GM12878 (cell line): Measurements from ENCODE around the gene GAS6. TPM values are rescaled to one million over a fixed set of nuclear protein-coding genes. Genes with fewer than 3 reads are reported as not detected.

Experiments
- ATAC-seq: fragments of 200-7000 bp; cut with Tn5 transposase; 3 replicates; pipeline ENCODE4 v1.9.1; 2020; ENCODE audit warnings: mild to moderate bottlenecking, moderate library complexity
- BruUV-seq: library from RNA; stranded (reverse); fragments of 400-500 nt; replicated peaks from 2 replicates; lab custom pipeline; 2021; lab: Mats Ljungman, UMichigan
- CTCF ChIA-PET: fragments of 300-600 bp; sonication (Branson Sonifier 250); formaldehyde crosslinking; extraction: SDS; loops from one replicate; lab custom pipeline; 2021; ENCODE audit warnings: inconsistent platforms; lab: Yijun Ruan, JAX
- POLR2A ChIA-PET: fragments of 350-600 bp; formaldehyde crosslinking; extraction: SDS; loops from one replicate; lab custom pipeline; 2021; ENCODE audit warnings: inconsistent platforms; lab: Charles Lee
- RAD21 ChIA-PET: fragments of 300-600 bp; sonication (Branson Sonifier 250); formaldehyde crosslinking; loops from one replicate; lab custom pipeline; 2023; ENCODE audit warnings: antibody characterized with exemption; ENCODE audit not compliant: unreplicated experiment; lab: Charles Lee
- SMC1A ChIA-PET: fragments of 300-600 bp; sonication (Branson Sonifier 250); formaldehyde crosslinking; loops from one replicate; lab custom pipeline; 2023; ENCODE audit not compliant: unreplicated experiment, uncharacterized antibody; lab: Charles Lee
- DNase-seq: peaks from one replicate; pipeline ENCODE4 v3.0.0-alpha.2; 2011; ENCODE audit warnings: low read depth, low spot score
- FAIRE-seq: peaks from 3 replicates; lab custom pipeline; 2011; peaks lifted over from hg19 to GRCh38; lab: Jason Lieb, UNC
- H2AFZ ChIP-seq: 2 replicates; pipeline ENCODE4 v1.6.0; 2011; ENCODE audit warnings: low read depth, low read length, control low read depth; ENCODE audit not compliant: control insufficient read depth
- H3K27ac ChIP-seq: 2 replicates; pipeline ENCODE4 v1.5.1; 2011; ENCODE audit warnings: control low read depth; ENCODE audit not compliant: control insufficient read depth, insufficient read depth
- H3K27me3 ChIP-seq, 2 experiments: replicated peaks in 1 of 2; 2 replicates each; pipeline versions ENCODE4 v1.6.0 to v1.6.1; 2011; ENCODE audit warnings: low read length in 1 of 2; ENCODE audit not compliant: control insufficient read depth in 2 of 2, insufficient read depth in 2 of 2
- H3K36me3 ChIP-seq, 2 experiments: 2 replicates each; pipeline ENCODE4 v1.5.1; 2011; ENCODE audit warnings: low read length in 1 of 2; ENCODE audit not compliant: control insufficient read depth in 2 of 2, insufficient read depth in 2 of 2
- H3K4me1 ChIP-seq: 2 replicates; pipeline ENCODE4 v1.6.1; 2011; ENCODE audit warnings: mild to moderate bottlenecking, low read length, moderate library complexity, mixed read lengths; ENCODE audit not compliant: control insufficient read depth, insufficient read depth
- H3K4me2 ChIP-seq: 2 replicates; pipeline ENCODE4 v1.6.0; 2011; ENCODE audit warnings: control low read depth; ENCODE audit not compliant: control insufficient read depth, insufficient read depth
- H3K4me3 ChIP-seq: fragments of 200-600 bp; sonication (generic); 2 replicates; pipeline ENCODE4 v1.5.1; 2016
- H3K79me2 ChIP-seq: 2 replicates; pipeline ENCODE4 v1.6.0; 2011; ENCODE audit warnings: low read length; ENCODE audit not compliant: control insufficient read depth, insufficient read depth
- H3K9ac ChIP-seq: 2 replicates; pipeline ENCODE4 v1.8.0; 2011; ENCODE audit warnings: low read length, control low read depth, mixed read lengths; ENCODE audit not compliant: control insufficient read depth, insufficient read depth
- H3K9me3 ChIP-seq: replicated peaks from 3 replicates; pipeline ENCODE4 v1.5.1; 2011; ENCODE audit warnings: mild to moderate bottlenecking, low read length; ENCODE audit not compliant: control insufficient read depth, insufficient read depth
- H4K20me1 ChIP-seq: 2 replicates; pipeline ENCODE4 v1.6.0; 2011; ENCODE audit not compliant: control insufficient read depth, insufficient read depth
- ASH2L ChIP-seq: fragments of 300-600, 200-600 bp; sonication (generic); IDR thresholded peaks from 2 replicates; pipeline ENCODE4 v1.6.1; 2017; ENCODE audit warnings: low read depth, mild to moderate bottlenecking, borderline replicate concordance
- BMI1 ChIP-seq: fragments of 450-650 bp; IDR thresholded peaks from 2 replicates; pipeline ENCODE4 v1.6.1; 2016; ENCODE audit warnings: mild to moderate bottlenecking, moderate library complexity, borderline replicate concordance
- E2F8 ChIP-seq: fragments of 450-650 bp; IDR thresholded peaks from 2 replicates; pipeline ENCODE4 v1.6.1; 2018; ENCODE audit warnings: mild to moderate bottlenecking, low read depth, moderate library complexity; ENCODE audit not compliant: partially characterized antibody
- EZH2 ChIP-seq: IDR thresholded peaks from 2 replicates; pipeline ENCODE4 v1.6.1; 2012; ENCODE audit warnings: low read depth, mild to moderate bottlenecking, control low read depth, inconsistent platforms, low read length, borderline replicate concordance; ENCODE audit not compliant: control insufficient read depth
- FOS ChIP-seq: IDR thresholded peaks from 3 replicates; pipeline ENCODE4 v1.6.1; 2011; ENCODE audit warnings: borderline replicate concordance; ENCODE audit not compliant: insufficient read length; ENCODE audit errors: extremely low read depth
- JUNB ChIP-seq: IDR thresholded peaks from 2 replicates; pipeline ENCODE4 v1.6.1; 2016; ENCODE audit warnings: antibody characterized with exemption, mild to moderate bottlenecking
- POLR2AphosphoS5 ChIP-seq: IDR thresholded peaks from 2 replicates; pipeline ENCODE4 v1.6.1; 2011; ENCODE audit warnings: mild to moderate bottlenecking, low read length, inconsistent platforms
- RAD21 ChIP-seq: IDR thresholded peaks from 2 replicates; pipeline ENCODE4 v1.6.1; 2011; ENCODE audit warnings: mild to moderate bottlenecking, low read depth, low read length, moderate library complexity; ENCODE audit not compliant: insufficient read depth
- USF1 ChIP-seq: IDR thresholded peaks from 2 replicates; pipeline ENCODE4 v1.6.1; 2011; ENCODE audit warnings: borderline replicate concordance, low read depth, mild to moderate bottlenecking, moderate library complexity, mixed read lengths, low read length; ENCODE audit not compliant: insufficient read depth; ENCODE audit errors: extremely low read length
- YBX1 ChIP-seq: fragments of 450-650 bp; IDR thresholded peaks from 2 replicates; pipeline ENCODE4 v1.6.1; 2016; ENCODE audit warnings: antibody characterized with exemption
- ZNF207 ChIP-seq: fragments of 450-650 bp; IDR thresholded peaks from 2 replicates; pipeline ENCODE4 v1.6.1; 2014; ENCODE audit warnings: antibody characterized with exemption, mild to moderate bottlenecking, borderline replicate concordance
- WGBS: methylation state at CpG from one replicate; pipeline ENCODE4 v1.1.6; 2016; ENCODE audit warnings: low lambda C conversion rate; ENCODE audit not compliant: insufficient replicate concordance, insufficient coverage; ENCODE audit errors: missing lambda C conversion rate; 5-methylcytosine and 5-hydroxymethylcytosine counted together
- in situ Hi-C: fragments of 300-500 bp; cut with MboI; formaldehyde crosslinking; loops from 9 replicates; pipeline ENCODE4 v1.14.3; 2018; ENCODE audit warnings: mixed read lengths
- intact Hi-C: fragments of 100-400 bp; cut with micrococcal nuclease; formaldehyde crosslinking; loops from one replicate; pipeline ENCODE4 v1.14.2; 2022; ENCODE audit not compliant: unreplicated experiment
- polyA plus RNA-seq, 11 experiments: library from polyadenylated mRNA; depleted of rRNA in 4 of 11; unstranded in 6 of 11; stranded (reverse) in 5 of 11; fragments of >200 nt; fragmentation: Nextera tagmentation in 4 of 11; fragmentation: Illumina TruSeq in 1 of 11; extraction: Ambion mirVana in 4 of 11; extraction: Trizol in 1 of 11; gene quantifications; 1 replicate in 1 of 11; 2 replicates in 10 of 11; pipeline versions ENCODE4 v1.2.1 to v1.2.3, GENCODE V29; 2011 to 2016; ENCODE audit warnings: inconsistent platforms in 2 of 11, missing spikeins in 2 of 11, low read depth in 1 of 11
- total RNA-seq, 4 experiments: library from RNA; depleted of rRNA in 3 of 4; stranded (reverse); fragments of >200 nt in 3 of 4; fragmentation: Illumina TruSeq in 1 of 4; extraction: Trizol in 1 of 4; gene quantifications; 2 replicates each; pipeline versions ENCODE4 v1.2.1 to v1.2.3, GENCODE V29; 2013 to 2021

Gene GAS6
- total and polyA plus RNA-seq, 10 of the 15 experiments (the other 5 are each of a cell fraction or from before 2014, with no cell fraction given): 0.03 to 0.59 (median 0.10) TPM; not detected in 2

GRCh38 chr13:113881614-113882266 is 17.9 kb upstream of the GAS6 start (continued):
- TF ChIP-seq EZH2 (no peak), YBX1 (no peak), ASH2L (no peak), E2F8 (no peak), USF1 (no peak)

GRCh38 chr13:113880651-113881611 is 17.1 kb upstream of the GAS6 start:
- no peak for DNase-seq
- no peak overlapping the region for H3K4me3 ChIP-seq
- RAD21 ChIA-PET: no interaction called here
- no peak for TF ChIP-seq BMI1
- TF ChIP-seq JUNB: no peak
- TF ChIP-seq FOS: no peak
- TF ChIP-seq POLR2AphosphoS5: no peak
- TF ChIP-seq ZNF207: no peak
- no peak for TF ChIP-seq RAD21
- TF ChIP-seq USF1: no peak
- TF ChIP-seq, all 136 proteins: peak for 0
- intact Hi-C loops: no loop called here
- ChIA-PET POLR2A (no interaction called here), SMC1A (no interaction called here), CTCF (no interaction called here)
- Histone ChIP-seq H2AFZ (no peak overlapping the region), H4K20me1 (no peaks in the 10 kb centered on the region), H3K4me2 (no peak overlapping the region), H3K9ac (no peak overlapping the region), H3K4me1 (no peaks in the 10 kb centered on the region), H3K36me3 (no peaks in the 10 kb centered on the region), H3K79me2 (no peaks in the 10 kb centered on the region), H3K9me3 (no peaks in the 10 kb centered on the region; the same call in 2 of the 3 replicates), H3K27ac (no peak overlapping the region), H3K27me3 (no peaks in the 10 kb centered on the region; a peak in 1 of 4 replicates)
- WGBS: 37% methylated on average over 17 of the region's 17 CpGs
- BruUV-seq: no TSS peak
- in situ Hi-C loops: no loop called here
- ATAC-seq (no peak), FAIRE-seq (no peak)
